GM18526 (cell line): ENCODE measurements around the gene CLASP1.

Experiments
- POLR2A ChIP-seq: IDR thresholded peaks from 3 replicates; pipeline ENCODE4 v1.6.1; 2011; ENCODE audit not compliant: insufficient read length; ENCODE audit errors: extremely low read depth

CLASP1 gene

GRCh38 chr2:121539750-121540469 lies 109.4 kb downstream of the CLASP1 start:
- no peak for TF ChIP-seq POLR2A

DNA sequence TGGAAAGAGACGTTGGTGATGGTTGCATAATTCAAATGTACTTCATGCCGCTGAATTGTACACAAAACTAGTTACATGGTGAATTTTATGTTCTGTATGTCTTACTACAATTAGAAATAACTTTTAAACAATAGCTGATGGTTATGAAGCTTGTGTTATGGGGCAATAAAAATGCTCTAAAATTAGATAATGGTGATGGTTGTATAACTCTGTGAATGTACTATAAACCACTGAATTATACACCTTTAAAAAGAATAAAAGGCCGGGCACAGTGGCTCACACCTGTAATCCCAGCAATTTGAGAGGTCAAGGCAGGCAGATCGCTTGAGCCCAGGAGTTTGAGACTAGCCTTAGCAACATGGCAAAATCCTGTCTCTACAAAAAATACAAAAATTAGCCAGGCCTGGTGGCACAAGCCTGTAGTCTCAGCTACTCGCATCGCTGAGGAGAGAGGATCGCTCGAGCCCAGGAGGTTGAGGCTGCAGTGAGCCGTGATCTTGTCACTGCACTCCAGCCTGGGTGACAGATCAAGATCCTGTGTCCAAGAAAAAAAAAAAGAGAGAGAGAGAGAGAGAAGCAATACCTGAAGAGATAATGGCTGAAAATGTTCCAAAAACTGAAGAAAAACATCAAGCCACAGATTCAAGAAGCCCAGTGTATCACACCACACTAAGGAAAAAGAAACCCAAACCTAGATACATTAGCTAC lies 112.3 kb downstream of the CLASP1 start:
- no peak for TF ChIP-seq POLR2A

- no peak for TF ChIP-seq POLR2A
These were observed 112.9 kb downstream of the CLASP1 start for GRCh38 chr2:121536347-121536746.

- no peak for TF ChIP-seq POLR2A
These were observed 115.3 kb downstream of the CLASP1 start for GRCh38 chr2:121534007-121534406.

- no peak for TF ChIP-seq POLR2A
These were observed 116.4 kb downstream of the CLASP1 start for GRCh38 chr2:121532894-121533293.

GRCh38 chr2:121532347-121532766 lies 116.9 kb downstream of the CLASP1 start:
- no peak for TF ChIP-seq POLR2A

DNA sequence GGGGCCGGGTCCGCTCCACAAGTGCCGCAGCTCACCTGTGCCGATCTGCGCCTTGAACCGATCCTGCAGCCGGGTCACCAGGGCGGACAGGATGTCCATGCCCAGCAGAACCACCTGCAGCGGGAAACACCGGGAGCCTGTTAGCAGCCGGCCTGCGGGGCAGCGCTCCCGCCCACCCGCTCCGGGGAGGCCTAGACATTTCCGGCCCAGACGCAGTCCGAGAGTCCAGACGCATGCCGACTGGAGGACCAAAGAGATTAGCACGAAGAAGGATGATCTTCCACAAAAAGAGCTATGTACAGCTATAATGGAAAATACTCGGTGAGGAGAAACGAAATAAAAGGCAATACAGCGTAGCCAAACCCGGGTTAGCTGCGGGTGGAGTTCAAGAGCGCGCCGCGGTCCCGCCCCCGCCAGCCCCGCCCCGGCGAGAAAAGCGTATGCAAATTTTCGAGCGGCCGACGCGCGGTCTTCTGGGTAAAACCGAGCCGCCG lies 119.0 kb downstream of the CLASP1 start:
- no peak for TF ChIP-seq POLR2A

DNA sequence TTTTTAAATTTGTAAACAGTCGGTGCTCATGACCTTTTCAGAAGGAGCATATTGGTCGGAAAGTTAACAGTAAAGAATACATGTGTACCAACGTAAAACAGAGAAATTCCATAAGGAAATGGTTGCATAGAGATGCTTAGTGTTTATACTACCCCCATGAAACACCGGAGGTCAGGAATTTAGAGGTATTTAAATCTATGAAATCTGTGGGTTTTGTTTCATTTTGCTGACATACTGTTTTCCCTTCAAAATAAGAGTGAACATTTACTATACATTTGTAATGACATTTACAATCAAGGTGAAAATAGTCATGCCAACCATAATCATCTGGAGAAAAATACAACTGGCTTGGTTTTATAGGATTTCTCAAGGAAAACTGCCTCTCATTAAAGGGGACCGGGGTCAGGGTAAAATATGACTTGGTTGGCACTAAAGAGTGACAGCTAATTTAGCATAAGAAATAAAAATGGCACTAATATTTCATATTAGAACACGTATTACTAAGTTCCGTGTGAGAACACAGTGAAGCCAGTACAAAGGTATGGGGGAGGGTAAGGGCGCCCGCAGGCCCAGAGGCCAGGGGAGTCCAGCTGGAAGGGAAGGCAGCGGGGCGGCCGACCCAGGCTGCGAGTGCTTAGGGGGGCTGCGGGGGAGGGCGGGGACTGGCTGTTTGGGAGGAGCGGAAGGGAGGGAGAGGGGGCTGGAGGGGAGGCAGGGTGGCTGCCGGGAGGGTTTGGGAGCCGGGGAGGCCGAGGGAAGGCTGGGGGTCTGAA lies 119.6 kb downstream of the CLASP1 start:
- TF ChIP-seq POLR2A = no peak

DNA sequence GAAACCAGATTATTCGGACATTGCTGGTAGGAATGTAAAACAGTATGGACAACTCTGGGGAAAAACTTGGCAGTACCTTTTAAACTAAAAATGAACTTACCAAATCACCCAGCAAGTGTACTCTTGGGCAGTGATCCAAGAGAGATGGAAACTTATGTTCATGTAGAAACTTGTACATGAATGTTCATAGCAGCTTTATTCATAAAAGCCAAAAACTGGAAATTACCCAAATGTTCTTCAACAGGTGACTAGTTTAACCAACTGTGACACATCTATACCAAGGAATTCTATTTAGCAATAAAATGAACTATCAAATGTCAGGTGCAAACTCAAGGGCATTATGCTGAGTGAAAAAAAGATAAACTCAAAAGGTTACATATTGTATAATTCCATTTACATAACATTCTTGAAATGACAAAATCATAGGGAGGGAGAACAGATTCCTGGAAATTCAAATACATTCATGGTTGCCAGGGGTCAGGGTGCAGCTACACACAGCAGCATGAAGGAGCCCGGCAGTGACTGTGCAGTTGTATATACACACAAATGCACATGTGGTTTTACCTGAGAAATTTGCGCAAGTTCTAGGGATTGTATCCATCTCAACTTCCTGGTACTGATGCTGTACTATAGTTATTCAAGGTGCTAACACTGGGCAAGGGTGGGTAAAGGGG lies 122.1 kb downstream of the CLASP1 start:
- no peak for TF ChIP-seq POLR2A

DNA sequence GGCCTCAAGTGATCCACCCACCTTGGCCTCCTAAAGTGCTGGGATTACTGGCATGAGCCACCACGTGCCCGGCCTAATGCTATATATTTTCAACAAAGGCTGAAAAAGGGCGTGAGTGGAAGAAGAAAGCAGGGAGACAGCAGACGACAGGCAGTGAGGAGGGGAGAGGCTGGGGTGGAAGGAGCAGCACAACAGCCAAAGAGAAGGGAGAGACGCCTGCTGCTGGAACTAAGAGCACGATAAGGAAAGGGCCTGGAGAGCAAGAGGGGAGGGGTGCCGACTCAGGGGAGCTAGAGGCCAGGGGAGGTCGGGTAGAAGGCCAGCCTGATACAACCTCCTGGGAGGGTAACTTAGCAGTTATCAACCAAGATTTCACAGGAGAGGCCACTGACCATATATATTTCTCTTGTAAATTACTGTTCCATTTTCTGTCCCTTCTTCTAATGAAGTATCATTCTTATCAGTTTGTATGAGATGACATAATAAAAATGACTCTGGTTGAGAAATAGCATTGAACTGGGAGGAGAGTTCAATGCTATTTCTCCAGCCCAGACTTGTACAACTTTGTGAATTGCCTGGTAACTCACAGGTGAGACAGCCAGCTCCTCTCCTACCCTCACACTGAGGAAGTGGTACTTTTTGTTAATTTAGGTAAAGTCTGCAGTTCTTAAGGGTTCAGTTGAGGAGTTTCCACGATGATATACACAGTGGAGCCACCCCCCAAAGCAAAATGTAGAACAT lies 124.4 kb downstream of the CLASP1 start:
- no peak for TF ChIP-seq POLR2A

DNA sequence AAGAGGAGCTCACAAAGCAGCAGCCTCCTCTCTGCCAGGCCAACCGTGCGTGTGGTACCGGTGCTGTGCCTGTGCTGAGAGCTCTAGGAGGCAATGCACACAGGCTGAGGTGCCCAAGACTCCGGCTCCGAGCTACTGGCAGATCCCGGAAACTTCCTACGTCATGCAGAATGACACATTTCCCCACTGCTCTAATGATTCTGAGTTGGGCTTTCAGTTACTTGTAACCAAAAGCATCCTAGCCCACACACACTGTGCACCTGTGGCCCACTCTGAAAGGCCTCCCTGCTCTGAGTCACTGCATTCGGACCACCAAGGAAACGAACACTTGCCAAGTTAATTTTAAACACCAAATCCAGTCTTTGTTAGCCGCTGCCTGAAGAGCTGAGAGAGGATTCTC lies 127.9 kb downstream of the CLASP1 start:
- no peak for TF ChIP-seq POLR2A

DNA sequence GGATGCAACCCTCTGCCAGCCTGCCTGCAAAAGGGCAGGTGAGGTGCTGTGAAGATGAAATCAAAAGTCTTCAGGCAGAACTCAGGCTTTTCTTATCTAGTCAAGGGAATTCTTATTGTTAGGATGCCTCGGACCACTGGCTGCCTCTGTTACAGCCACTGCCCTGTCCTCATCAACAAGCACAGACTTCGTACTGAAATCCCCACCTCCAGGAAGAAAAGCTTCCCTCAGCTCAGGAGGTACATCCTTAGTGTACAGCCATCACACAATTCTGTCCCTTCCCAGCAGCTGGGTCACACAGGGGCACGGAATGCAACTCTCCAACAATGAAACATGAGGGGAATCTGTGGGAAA lies 128.6 kb downstream of the CLASP1 start:
- no peak for TF ChIP-seq POLR2A

- no peak for TF ChIP-seq POLR2A
These were observed 129.3 kb downstream of the CLASP1 start for GRCh38 chr2:121519732-121520640.

DNA sequence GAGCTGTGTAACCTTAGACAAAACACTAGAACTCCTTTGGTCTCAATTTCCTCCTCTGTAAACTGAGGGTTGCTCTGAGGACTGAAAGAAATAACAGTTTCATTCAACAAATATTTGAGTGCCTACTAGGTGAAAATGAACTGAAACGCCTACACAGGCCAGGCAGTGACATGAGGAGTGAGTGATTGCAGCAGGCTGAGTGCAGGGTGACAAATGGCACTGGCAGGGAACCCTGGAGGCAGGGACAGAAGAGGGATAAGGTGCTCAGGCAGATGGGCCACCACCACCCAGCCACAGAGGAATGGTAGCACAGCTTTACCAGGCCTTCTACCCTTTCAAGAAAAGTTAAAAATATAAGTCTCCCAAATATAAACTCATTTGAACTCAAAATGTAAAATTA lies 130.1 kb downstream of the CLASP1 start:
- no peak for TF ChIP-seq POLR2A
